ENCODE measurements around the gene MICALL2. TPM values are rescaled to one million over a fixed set of nuclear protein-coding genes. Genes with fewer than 3 reads are reported as not detected.
"Not testable (repeated sequence)": the region's sequence is repeated elsewhere in the genome, so short reads cannot be mapped to it uniquely, and the experiment has no call there.

Gene MICALL2
- total RNA-seq, 1 donor from 2014 or later = 25.4 TPM

GRCh38 chr7:1449501-1449900, 9.8 kb downstream of the MICALL2 start:
- no peak for DNase-seq (ENCODE audit: low read depth)

- DNase-seq (ENCODE audit: low read depth) = no peak
These were observed 10.3 kb downstream of the MICALL2 start for GRCh38 chr7:1448958-1449357.

GRCh38 chr7:1447551-1448244, 11.6 kb downstream of the MICALL2 start:
- DNase-seq (ENCODE audit: low read depth) = no peak

- no peak for DNase-seq (ENCODE audit: low read depth)
These were observed 12.2 kb downstream of the MICALL2 start for GRCh38 chr7:1447112-1447511.

GRCh38 chr7:1446620-1447032, 12.6 kb downstream of the MICALL2 start:
- no peak for DNase-seq (ENCODE audit: low read depth)

- not testable (repeated sequence) for DNase-seq (ENCODE audit: low read depth)
These were observed 13.2 kb downstream of the MICALL2 start for GRCh38 chr7:1446026-1446425.

GRCh38 chr7:1445341-1445740, 13.9 kb downstream of the MICALL2 start:
- DNase-seq (ENCODE audit: low read depth) = no peak

- DNase-seq (ENCODE audit: low read depth) = no peak
These were observed 14.3 kb downstream of the MICALL2 start for GRCh38 chr7:1444925-1445322.

GRCh38 chr7:1444214-1444924, 14.9 kb downstream of the MICALL2 start:
- no peak for DNase-seq (ENCODE audit: low read depth)

- DNase-seq (ENCODE audit: low read depth) = not testable (repeated sequence)
These were observed 15.6 kb downstream of the MICALL2 start for GRCh38 chr7:1443587-1444200.

- peak; percentile 73 for DNase-seq (ENCODE audit: low read depth)
These were observed 16.7 kb downstream of the MICALL2 start for GRCh38 chr7:1442355-1443124.

GRCh38 chr7:1441615-1442354, 17.5 kb downstream of the MICALL2 start:
- no peak for DNase-seq (ENCODE audit: low read depth)

- DNase-seq (ENCODE audit: low read depth) = no peak
These were observed 18.6 kb downstream of the MICALL2 start for GRCh38 chr7:1440620-1441019.

- no peak for DNase-seq (ENCODE audit: low read depth)
These were observed 19.6 kb downstream of the MICALL2 start for GRCh38 chr7:1439373-1440363.

GRCh38 chr7:1438821-1439220, 20.4 kb downstream of the MICALL2 start:
- no peak for DNase-seq (ENCODE audit: low read depth)

GRCh38 chr7:1438208-1438607, 21.1 kb downstream of the MICALL2 start:
- no peak for DNase-seq (ENCODE audit: low read depth)

GRCh38 chr7:1437155-1437880, 22.0 kb downstream of the MICALL2 start:
- DNase-seq (ENCODE audit: low read depth) = no peak

- no peak for DNase-seq (ENCODE audit: low read depth)
These were observed 22.7 kb downstream of the MICALL2 start for GRCh38 chr7:1436608-1437007.

Measured in myocyte (in vitro differentiated cells).